NT2/D1 (cell line): ENCODE data around the gene PYROXD2.

Experiments used
- SUZ12 ChIP-seq: IDR thresholded peaks from 2 replicates; pipeline ENCODE4 v1.6.1; 2011; ENCODE audit not compliant: insufficient read length, insufficient read depth; ENCODE audit errors: extremely low read depth
- YY1 ChIP-seq: IDR thresholded peaks from 2 replicates; pipeline ENCODE4 v1.6.1; 2011; ENCODE audit not compliant: insufficient read length, insufficient read depth

GRCh38 chr10:98337484-98337883, 77.5 kb downstream of the PYROXD2 start:
- TF ChIP-seq YY1, result no peak
- TF ChIP-seq SUZ12, result no peak
